Stimulated activated CD8-positive, alpha-beta memory T cell treated with anti-CD3 and anti-CD28 coated beads, Interleukin-12 subunit alpha, Interleukin-12 subunit beta, amount 100 ng/mL, for 24 hours (primary cell): ENCODE measurements around the gene ANGPTL4.
"Not testable (repeated sequence)": the region's sequence is repeated elsewhere in the genome, so short reads cannot be mapped to it uniquely, and the experiment has no call there.

Experiments
- DNase-seq: peaks from one replicate; pipeline ENCODE4 v3.0.0-alpha.2; 2020; ENCODE audit errors: extremely low read depth

The ANGPTL4 gene, protein sequence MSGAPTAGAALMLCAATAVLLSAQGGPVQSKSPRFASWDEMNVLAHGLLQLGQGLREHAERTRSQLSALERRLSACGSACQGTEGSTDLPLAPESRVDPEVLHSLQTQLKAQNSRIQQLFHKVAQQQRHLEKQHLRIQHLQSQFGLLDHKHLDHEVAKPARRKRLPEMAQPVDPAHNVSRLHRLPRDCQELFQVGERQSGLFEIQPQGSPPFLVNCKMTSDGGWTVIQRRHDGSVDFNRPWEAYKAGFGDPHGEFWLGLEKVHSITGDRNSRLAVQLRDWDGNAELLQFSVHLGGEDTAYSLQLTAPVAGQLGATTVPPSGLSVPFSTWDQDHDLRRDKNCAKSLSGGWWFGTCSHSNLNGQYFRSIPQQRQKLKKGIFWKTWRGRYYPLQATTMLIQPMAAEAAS

DNA sequence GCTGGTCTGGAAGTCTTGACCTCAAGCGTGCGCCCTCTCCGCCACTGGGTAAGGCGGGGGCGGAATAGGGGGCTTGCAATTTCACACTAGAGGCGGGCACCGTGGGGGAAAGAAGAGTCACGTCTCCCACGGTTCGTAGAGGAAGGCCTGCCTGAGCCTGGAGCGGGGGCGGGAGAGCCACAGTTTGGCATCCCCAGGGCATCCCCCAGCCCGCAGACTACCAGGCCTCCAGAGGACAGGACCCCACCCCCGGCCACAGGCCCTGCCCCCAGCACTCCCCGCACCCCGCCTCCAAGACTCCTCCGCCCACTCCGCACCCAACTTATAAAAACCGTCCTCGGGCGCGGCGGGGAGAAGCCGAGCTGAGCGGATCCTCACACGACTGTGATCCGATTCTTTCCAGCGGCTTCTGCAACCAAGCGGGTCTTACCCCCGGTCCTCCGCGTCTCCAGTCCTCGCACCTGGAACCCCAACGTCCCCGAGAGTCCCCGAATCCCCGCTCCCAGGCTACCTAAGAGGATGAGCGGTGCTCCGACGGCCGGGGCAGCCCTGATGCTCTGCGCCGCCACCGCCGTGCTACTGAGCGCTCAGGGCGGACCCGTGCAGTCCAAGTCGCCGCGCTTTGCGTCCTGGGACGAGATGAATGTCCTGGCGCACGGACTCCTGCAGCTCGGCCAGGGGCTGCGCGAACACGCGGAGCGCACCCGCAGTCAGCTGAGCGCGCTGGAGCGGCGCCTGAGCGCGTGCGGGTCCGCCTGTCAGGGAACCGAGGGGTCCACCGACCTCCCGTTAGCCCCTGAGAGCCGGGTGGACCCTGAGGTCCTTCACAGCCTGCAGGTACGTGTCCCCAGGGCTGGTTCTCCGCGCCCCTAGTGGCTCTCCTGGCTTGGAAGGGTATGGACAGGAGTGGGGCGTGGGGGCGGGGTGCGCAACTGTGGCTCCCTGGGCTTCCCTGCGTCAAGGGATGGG, at the start of gene ANGPTL4:
TSS of gene ANGPTL4 (plus strand) at position 353 of the 969 bp plus-strand sequence. CDS start at position 520, 167 bp downstream.
- no peak for DNase-seq

GRCh38 chr19:8314981-8315640, 48.8 kb upstream of the ANGPTL4 start:
- not testable (repeated sequence) for DNase-seq

DNA sequence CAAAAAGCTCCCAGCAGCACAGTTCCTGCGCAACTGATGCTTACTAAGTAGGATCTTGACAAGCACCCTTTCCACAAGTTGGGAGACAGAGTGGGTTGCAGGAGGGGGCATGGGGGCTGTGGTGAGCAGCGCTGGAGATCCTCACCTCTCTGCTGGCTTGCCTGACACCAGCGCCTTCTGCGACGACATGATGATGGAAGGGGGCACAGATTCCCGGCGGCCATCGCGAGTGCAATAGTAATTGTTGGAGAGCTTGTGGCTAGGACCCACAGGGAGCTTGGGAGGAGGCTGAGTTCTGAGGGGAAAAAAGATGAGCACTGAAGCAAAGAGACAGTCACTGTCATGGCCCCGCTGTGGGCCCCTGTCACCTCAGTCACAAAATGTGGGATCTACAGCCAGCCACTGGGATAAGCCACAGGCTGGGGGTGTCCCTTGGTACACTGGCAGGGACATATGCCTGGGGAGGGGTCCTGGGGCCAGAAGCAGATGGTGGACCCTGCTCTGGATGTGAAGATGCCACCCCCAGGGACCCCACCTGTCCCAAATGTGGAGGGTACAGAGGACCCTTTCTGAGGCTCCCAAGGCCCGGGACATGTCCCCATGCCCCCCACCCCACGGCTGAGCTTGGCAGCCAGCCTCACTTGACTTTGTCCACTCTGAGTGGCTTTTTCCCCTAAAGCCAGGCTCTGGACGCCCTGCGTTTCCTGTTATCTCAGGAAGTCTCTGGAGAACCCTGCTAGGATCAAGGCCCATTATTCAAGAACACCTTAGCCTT, 47.4 kb upstream of the ANGPTL4 start:
- DNase-seq = no peak

- DNase-seq = not testable (repeated sequence)
Measured at GRCh38 chr19:8318835-8319234, 45.1 kb upstream of the ANGPTL4 start.

DNA sequence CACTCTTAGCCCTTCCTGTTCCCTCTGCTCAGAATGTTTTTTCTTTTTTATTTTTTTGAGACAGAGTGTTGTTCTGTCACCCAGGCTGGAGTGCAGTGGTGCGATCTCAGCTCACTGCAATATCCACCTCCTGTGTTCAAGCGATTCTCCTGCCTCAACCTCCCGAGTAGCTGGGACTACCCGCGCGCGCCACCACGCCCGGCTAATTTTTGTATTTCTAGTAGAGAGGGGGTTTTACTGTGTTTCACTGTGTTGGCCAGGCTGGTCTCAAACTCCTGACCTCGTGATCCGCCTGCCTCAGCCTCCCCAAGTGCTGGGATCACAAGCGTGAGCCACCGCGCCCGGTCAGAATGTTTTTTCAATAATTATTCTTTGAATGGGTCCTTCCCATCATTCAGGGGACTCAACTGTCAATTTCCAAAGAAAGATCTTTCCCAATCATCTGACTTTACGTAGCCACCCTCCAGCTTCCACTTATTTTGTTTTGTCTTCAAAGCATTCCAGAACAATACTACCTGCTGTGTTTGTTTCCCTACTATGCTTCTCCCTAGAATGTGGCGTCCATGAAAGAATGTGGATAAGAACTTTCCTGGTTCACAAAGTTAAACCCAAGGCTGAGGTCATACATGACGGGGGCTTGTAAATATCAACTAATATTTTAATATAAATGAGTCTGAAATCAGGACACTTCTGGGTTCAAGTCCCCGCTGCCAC, 44.0 kb upstream of the ANGPTL4 start:
- DNase-seq = no peak

DNA sequence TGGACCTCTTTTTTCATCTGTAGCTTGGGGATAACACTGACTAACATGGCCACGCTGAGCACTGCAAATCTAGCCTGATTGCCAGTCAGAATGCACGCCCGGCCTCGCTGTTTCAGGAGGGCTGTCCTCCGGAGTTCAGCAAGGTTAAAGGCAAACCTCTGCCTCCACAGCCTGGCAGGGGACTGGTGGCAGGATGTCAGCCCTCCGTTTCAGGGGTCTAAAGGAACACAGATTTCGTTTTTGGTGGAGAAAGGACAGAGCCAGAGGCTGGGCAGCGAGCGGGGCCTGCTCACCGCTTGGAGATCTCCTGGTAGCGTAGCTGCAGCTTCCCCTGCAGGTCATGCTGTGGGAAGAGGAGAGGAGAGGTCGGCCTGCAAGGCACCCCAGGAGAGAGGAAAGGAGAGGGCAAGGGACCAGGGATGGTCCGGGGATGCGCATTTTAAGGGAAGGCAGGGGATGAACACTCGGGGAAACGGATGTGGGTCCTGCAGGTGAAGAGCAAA, 43.3 kb upstream of the ANGPTL4 start:
- DNase-seq = no peak

DNA sequence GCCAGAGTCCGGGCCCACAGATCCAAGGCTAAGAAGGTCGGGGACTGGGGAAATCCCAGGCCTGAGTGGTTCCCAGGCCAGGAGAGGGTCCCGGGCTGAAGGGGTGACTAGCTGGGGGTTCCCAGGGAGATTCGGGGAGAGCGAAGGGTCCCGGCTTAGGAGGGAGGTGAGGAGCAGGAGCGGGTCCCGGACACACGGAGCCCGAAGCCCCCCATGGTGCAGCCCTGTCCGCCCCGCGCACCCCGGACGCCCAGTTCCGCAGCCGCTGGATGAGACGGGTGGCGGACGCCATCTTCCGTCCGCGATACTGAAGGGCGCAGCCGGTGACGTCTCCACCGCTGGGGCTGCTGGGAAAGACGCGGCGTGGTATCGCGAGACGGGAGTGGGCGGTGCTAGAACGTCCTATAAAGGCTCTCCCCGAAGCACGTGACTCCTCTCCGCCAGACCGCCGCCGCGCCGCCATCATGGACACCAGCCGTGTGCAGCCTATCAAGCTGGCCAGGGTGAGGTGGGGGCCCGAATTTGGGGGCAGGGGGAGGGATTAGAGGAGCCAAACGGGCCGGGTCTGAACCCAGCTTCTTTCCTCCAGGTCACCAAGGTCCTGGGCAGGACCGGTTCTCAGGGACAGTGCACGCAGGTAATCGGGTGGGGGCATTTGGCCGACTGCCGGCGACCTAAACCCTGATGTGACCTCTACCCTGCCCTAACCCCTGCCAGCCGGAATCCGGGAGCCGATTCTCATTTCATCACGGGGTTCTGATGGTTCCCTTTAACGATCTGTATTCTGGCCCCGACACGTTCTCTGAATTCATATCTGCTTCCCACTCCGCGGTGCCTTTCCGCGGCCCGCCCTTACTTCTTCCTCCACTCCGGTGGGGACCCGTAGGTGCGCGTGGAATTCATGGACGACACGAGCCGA, 42.6 kb upstream of the ANGPTL4 start, which contains the start of the genes NDUFA7 and RPS28:
TSS of gene NDUFA7 (minus strand) at position 309 of the 919 bp plus-strand sequence. CDS start at position 292, 17 bp downstream.
TSS of gene RPS28 (plus strand) at position 430 of the 919 bp plus-strand sequence. CDS start at position 465, 35 bp downstream.
- DNase-seq = peak; percentile 79

- no peak for DNase-seq
Measured at GRCh38 chr19:8321986-8322637, 41.8 kb upstream of the ANGPTL4 start.

GRCh38 chr19:8322638-8322997, 41.3 kb upstream of the ANGPTL4 start:
- no peak for DNase-seq

- no peak for DNase-seq
Measured at GRCh38 chr19:8323781-8324185, 40.2 kb upstream of the ANGPTL4 start.

GRCh38 chr19:8324186-8325050, 39.5 kb upstream of the ANGPTL4 start:
- DNase-seq = no peak

DNA sequence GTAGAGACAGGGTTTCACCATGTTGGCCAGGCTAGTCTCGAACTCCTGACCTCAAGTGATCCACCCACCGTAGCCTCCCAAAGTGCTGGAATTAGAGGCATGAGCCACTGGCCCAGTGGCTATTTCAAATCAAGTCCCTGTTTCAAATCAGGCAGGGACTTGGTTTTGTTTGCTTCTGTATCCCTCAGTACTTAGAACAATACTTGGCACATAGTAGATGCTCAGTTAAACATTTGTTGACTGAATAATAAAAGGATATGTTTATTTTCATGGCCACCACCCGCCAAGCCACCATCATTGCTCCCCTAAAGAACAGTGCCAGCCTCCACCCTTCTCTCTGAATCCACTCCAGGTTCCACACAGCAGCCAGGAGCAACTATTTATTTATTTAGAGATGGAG, 38.5 kb upstream of the ANGPTL4 start:
- DNase-seq = no peak

DNA sequence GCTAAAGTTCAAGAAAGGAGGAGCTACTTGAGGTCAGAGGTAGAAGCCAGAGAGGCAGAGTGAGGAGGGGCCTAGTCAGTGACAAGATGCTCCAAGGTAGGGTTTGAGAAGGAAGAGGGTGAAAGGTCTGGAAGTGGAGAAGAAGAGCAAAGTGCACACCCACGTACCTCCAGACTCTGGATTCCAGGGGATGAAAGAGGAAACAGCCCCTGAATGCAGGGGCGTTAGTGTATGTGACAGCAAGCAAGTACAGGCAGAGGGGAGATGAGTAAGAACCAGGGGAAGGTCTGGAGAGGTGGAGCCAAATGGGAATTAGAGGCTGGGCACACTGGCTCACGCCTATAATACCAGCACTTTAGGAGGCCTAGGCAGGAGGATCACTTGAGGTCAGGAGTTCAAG, 34.0 kb upstream of the ANGPTL4 start:
- DNase-seq = no peak

GRCh38 chr19:8331263-8331845, 32.6 kb upstream of the ANGPTL4 start:
- no peak for DNase-seq

GRCh38 chr19:8332976-8333766, 30.8 kb upstream of the ANGPTL4 start:
- no peak for DNase-seq

GRCh38 chr19:8333767-8334457, 30.0 kb upstream of the ANGPTL4 start:
- no peak for DNase-seq
